ENCODE data around the gene ZCCHC12. TPM values are rescaled to one million over a fixed set of nuclear protein-coding genes. Genes with fewer than 3 reads are reported as not detected.

ZCCHC12 gene
- total RNA-seq, 1 experiment from 2014 or later: 0.89 TPM

DNA sequence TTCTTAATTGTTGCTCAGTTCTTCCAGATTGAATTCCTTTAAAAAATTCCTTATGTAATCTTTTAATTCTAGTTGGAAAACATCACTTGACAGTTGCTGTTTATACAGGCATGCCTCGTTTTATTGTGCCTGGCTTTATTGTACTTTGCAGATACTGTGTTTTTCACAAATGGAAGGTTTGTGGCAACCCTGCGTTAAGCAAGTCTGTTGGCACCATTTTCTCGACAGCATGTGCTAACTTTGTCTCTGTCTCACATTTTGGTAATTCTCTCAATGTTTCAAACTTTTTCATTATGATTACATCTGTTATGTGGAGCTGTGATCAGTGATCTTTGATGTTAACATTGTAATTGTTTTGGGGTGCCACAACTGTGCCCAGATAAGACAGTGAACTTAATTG is 33.4 kb downstream of the ZCCHC12 start:
- BruUV-seq (replicated peaks): no TSS peak
- Histone ChIP-seq H3K9me2 (ENCODE audit: insufficient read depth) (no peaks in the 10 kb centered on the region), H3K27ac (ENCODE audit: low read depth, low read length) (no peak overlapping the region), H3K9me3 (ENCODE audit: control insufficient read depth in 1 of 2, insufficient read depth in 1 of 2, low read depth in 1 of 2, low read length in 2 of 2) (no peaks in the 10 kb centered on the region), H2AFZ (ENCODE audit: low read depth, low read length, poor library complexity, severe bottlenecking) (no peak overlapping the region), H3K4me3 (replicated peaks in 1 of 2; ENCODE audit: low read depth in 1 of 2, low read length in 2 of 2) (no peak overlapping the region), H3K4me1 (ENCODE audit: control insufficient read depth in 1 of 2, insufficient read depth in 2 of 2, low read length in 2 of 2) (no peaks in the 10 kb centered on the region), H3K9ac (ENCODE audit: low read length) (no peak overlapping the region), H3K36me3 (ENCODE audit: control insufficient read depth in 1 of 2, insufficient read depth in 2 of 2, low read length in 2 of 2) (no peaks in the 10 kb centered on the region), H3K4me2 (ENCODE audit: low read length) (no peak overlapping the region), H4K20me1 (ENCODE audit: insufficient read depth) (no peaks in the 10 kb centered on the region), H3K79me2 (ENCODE audit: insufficient read depth, low read length) (no peaks in the 10 kb centered on the region), H3K27me3 (ENCODE audit: insufficient read depth, low read length) (no peaks in the 10 kb centered on the region)
- ChIA-PET CTCF (no interaction called here), RAD21 (ENCODE audit: low non-redundant PET in 1 of 2, low total read pairs in 2 of 2, uncharacterized antibody in 2 of 2, unreplicated experiment in 2 of 2) (no interaction called here), POLR2A (no interaction called here)
- ATAC-seq (no peak), DNase-seq (ENCODE audit: low read depth, low spot score) (no peak)
- intact Hi-C loops (cut with micrococcal nuclease): no loop called here
- TF ChIP-seq EGR1 (IDR thresholded peaks at IDR 0.05; ENCODE audit: low read depth): no peak
- TF ChIP-seq SP1 (IDR thresholded peaks at IDR 0.05; ENCODE audit: low read depth): no peak
- TF ChIP-seq SRF (IDR thresholded peaks at IDR 0.05; ENCODE audit: low read depth): no peak
- no peak for TF ChIP-seq ZFX (IDR thresholded peaks at IDR 0.05)
- no peak for TF ChIP-seq POLR2A (IDR thresholded peaks at IDR 0.05; ENCODE audit: borderline replicate concordance, extremely low read depth, insufficient read depth, insufficient read length)
- TF ChIP-seq CTCF (IDR thresholded peaks at IDR 0.05 in 2 of 3, conservative IDR thresholded peaks at IDR 0.05 in 1 of 3; ENCODE audit: borderline replicate concordance in 1 of 3, insufficient read depth in 1 of 3, low read depth in 2 of 3, low read length in 2 of 3): no peak
- TF ChIP-seq, protein P1, sequence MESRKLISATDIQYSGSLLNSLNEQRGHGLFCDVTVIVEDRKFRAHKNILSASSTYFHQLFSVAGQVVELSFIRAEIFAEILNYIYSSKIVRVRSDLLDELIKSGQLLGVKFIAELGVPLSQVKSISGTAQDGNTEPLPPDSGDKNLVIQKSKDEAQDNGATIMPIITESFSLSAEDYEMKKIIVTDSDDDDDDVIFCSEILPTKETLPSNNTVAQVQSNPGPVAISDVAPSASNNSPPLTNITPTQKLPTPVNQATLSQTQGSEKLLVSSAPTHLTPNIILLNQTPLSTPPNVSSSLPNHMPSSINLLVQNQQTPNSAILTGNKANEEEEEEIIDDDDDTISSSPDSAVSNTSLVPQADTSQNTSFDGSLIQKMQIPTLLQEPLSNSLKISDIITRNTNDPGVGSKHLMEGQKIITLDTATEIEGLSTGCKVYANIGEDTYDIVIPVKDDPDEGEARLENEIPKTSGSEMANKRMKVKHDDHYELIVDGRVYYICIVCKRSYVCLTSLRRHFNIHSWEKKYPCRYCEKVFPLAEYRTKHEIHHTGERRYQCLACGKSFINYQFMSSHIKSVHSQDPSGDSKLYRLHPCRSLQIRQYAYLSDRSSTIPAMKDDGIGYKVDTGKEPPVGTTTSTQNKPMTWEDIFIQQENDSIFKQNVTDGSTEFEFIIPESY (IDR thresholded peaks at IDR 0.05; ENCODE audit: extremely low read depth, insufficient replicate concordance, low read length): no peak
- no peak for TF ChIP-seq YY1 (IDR thresholded peaks at IDR 0.05; ENCODE audit: extremely low read depth, insufficient replicate concordance, low read depth, low read length)
- no peak for TF ChIP-seq RAD21 (IDR thresholded peaks at IDR 0.05; ENCODE audit: low read depth)
- TF ChIP-seq JUND (IDR thresholded peaks at IDR 0.05): no peak
- TF ChIP-seq TCF7L2 (IDR thresholded peaks at IDR 0.05; ENCODE audit: borderline replicate concordance, extremely low read depth, insufficient read depth, insufficient read length): no peak
- no peak for TF ChIP-seq SIN3A (IDR thresholded peaks at IDR 0.05; ENCODE audit: low read depth)

All from HCT116 (cell line).